ENCODE data around the gene TCERG1L. TPM values are rescaled to one million over a fixed set of nuclear protein-coding genes. Genes with fewer than 3 reads are reported as not detected.
A peak's percentile ranks its signal among the peaks of the same experiment; 100 is the strongest.

The TCERG1L gene
- total and polyA plus RNA-seq, 4 donors, result 0.02 to 0.09 (median 0.08) TPM; not detected in 1

GRCh38 chr10:131179361-131179760 lies 132.2 kb downstream of the TCERG1L start:
- no peak for ATAC-seq (ENCODE audit: insufficient read depth, low FRiP score)
- H3K4me1 ChIP-seq (ENCODE audit: control insufficient read depth in 5 of 5, insufficient read depth in 5 of 5, low read length in 5 of 5), result peaks cover 0 to 4% (median 0%) of the 10 kb centered on the region in 5 donors
- 39 to 43% methylated on average over 10 of the region's 10 CpGs for WGBS, 2 donors

GRCh38 chr10:131178521-131179331 lies 132.8 kb downstream of the TCERG1L start:
- H3K4me3 ChIP-seq, result no peak overlapping the region
- no peaks in the 10 kb centered on the region for H3K27me3 ChIP-seq (ENCODE audit: control insufficient read depth in 3 of 3, insufficient read depth in 3 of 3, low read length in 2 of 3)
- peaks cover 0 to 5% (median 0%) of the 10 kb centered on the region in 4 donors for H3K9me3 ChIP-seq (ENCODE audit: control insufficient read depth in 4 of 4, insufficient read depth in 3 of 4, low read length in 3 of 4)
- H3K27ac ChIP-seq (ENCODE audit: low read depth in 1 of 2, low read length in 1 of 2), result no peak overlapping the region
- DNase-seq, result no peak
- TF ChIP-seq, protein P1, sequence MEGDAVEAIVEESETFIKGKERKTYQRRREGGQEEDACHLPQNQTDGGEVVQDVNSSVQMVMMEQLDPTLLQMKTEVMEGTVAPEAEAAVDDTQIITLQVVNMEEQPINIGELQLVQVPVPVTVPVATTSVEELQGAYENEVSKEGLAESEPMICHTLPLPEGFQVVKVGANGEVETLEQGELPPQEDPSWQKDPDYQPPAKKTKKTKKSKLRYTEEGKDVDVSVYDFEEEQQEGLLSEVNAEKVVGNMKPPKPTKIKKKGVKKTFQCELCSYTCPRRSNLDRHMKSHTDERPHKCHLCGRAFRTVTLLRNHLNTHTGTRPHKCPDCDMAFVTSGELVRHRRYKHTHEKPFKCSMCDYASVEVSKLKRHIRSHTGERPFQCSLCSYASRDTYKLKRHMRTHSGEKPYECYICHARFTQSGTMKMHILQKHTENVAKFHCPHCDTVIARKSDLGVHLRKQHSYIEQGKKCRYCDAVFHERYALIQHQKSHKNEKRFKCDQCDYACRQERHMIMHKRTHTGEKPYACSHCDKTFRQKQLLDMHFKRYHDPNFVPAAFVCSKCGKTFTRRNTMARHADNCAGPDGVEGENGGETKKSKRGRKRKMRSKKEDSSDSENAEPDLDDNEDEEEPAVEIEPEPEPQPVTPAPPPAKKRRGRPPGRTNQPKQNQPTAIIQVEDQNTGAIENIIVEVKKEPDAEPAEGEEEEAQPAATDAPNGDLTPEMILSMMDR (IDR thresholded peaks at IDR 0.05; ENCODE audit: control extremely low read depth, extremely low read depth), result no peak
- ATAC-seq (ENCODE audit: insufficient read depth, low FRiP score), result no peak
- no peaks in the 10 kb centered on the region for H3K36me3 ChIP-seq (ENCODE audit: control insufficient read depth in 4 of 4, insufficient read depth in 4 of 4, low read length in 4 of 4)
- H3K4me1 ChIP-seq (ENCODE audit: control insufficient read depth in 5 of 5, insufficient read depth in 5 of 5, low read length in 5 of 5), result peaks cover 0 to 4% (median 0%) of the 10 kb centered on the region in 5 donors
- WGBS, 2 donors, result 77 to 86% methylated on average over 29 of the region's 29 CpGs
- no peak overlapping the region for H3K9ac ChIP-seq (ENCODE audit: insufficient read depth in 1 of 2, low read length in 2 of 2)

More at GRCh38 chr10:131179361-131179760, 132.2 kb downstream of the TCERG1L start:
- peaks cover 0 to 5% (median 0%) of the 10 kb centered on the region in 4 donors for H3K9me3 ChIP-seq (ENCODE audit: control insufficient read depth in 4 of 4, insufficient read depth in 3 of 4, low read length in 3 of 4)
- DNase-seq, result peak in 1 of 3 donors; percentile 13
- TF ChIP-seq, protein P1 (IDR thresholded peaks at IDR 0.05; ENCODE audit: control extremely low read depth, extremely low read depth), result no peak
- H3K9ac ChIP-seq (ENCODE audit: insufficient read depth in 1 of 2, low read length in 2 of 2), result no peak overlapping the region
- H3K4me3 ChIP-seq, result no peak overlapping the region
- H3K36me3 ChIP-seq (ENCODE audit: control insufficient read depth in 4 of 4, insufficient read depth in 4 of 4, low read length in 4 of 4), result no peaks in the 10 kb centered on the region
- no peak overlapping the region for H3K27ac ChIP-seq (ENCODE audit: low read depth in 1 of 2, low read length in 1 of 2)
- no peaks in the 10 kb centered on the region for H3K27me3 ChIP-seq (ENCODE audit: control insufficient read depth in 3 of 3, insufficient read depth in 3 of 3, low read length in 2 of 3)

DNA sequence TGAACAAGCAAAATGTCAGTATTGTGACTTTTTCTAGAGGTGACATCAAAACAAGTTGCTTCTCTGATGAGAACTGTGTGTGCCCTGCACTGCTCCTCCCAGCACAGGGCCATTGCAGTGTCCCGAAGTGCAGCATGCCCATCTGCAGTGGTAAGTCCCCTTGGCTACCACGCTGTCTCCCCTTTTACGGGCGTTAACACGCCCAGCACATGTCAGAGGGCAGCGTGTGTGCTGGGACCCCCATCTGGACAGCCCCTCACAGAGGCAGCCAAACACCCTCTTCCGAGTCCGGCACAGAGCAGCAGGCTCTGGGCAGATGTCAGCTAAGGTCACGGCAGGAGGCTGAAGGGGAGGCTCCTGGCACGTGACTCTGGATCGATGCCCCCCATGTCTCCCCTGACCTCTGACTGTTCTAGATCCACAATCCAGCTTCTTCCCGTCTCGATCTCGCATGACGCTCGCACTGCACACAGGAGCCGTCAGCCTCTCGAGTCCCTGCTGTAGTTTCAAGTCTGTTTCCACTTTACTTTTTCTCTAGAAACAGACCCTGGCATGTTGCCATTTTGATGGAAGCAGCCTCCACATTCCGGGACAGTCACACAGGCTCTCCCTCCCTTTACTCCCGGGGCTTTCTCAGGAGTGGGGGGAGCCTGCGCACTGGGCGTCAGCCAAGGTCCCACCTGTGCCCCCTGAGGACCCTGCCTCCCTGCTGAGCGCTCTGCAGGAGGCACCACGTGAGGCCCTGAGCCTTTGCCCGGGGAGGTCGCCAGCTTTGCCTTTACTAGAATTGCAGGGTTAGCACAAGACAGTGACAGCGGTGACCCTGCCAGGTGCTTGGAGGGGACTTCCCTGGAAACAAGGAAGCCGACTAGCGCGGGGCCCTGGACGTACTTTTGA lies 133.8 kb downstream of the TCERG1L start:
- Histone ChIP-seq H3K4me3 (no peak overlapping the region), H3K9ac (ENCODE audit: insufficient read depth in 1 of 2, low read length in 2 of 2) (no peak overlapping the region), H3K27me3 (ENCODE audit: control insufficient read depth in 3 of 3, insufficient read depth in 3 of 3, low read length in 2 of 3) (no peaks in the 10 kb centered on the region), H3K27ac (ENCODE audit: low read depth in 1 of 2, low read length in 1 of 2) (no peak overlapping the region), H3K4me1 (ENCODE audit: control insufficient read depth in 5 of 5, insufficient read depth in 5 of 5, low read length in 5 of 5) (peaks cover 0 to 4% (median 0%) of the 10 kb centered on the region in 5 donors), H3K36me3 (ENCODE audit: control insufficient read depth in 4 of 4, insufficient read depth in 4 of 4, low read length in 4 of 4) (no peaks in the 10 kb centered on the region), H3K9me3 (ENCODE audit: control insufficient read depth in 4 of 4, insufficient read depth in 3 of 4, low read length in 3 of 4) (peaks cover 0 to 5% (median 0%) of the 10 kb centered on the region in 4 donors)
- ATAC-seq (ENCODE audit: insufficient read depth, low FRiP score) (no peak), DNase-seq (peak; percentile 41 to 69 (median 54))
- TF ChIP-seq, protein P1 (IDR thresholded peaks at IDR 0.05; ENCODE audit: control extremely low read depth, extremely low read depth), result no peak
- 72 to 81% methylated on average over 31 of the region's 31 CpGs for WGBS, 2 donors

All from lung (tissue), 12 donors.